ENCODE results near the gene CYP26B1.

The CYP26B1 gene

DNA sequence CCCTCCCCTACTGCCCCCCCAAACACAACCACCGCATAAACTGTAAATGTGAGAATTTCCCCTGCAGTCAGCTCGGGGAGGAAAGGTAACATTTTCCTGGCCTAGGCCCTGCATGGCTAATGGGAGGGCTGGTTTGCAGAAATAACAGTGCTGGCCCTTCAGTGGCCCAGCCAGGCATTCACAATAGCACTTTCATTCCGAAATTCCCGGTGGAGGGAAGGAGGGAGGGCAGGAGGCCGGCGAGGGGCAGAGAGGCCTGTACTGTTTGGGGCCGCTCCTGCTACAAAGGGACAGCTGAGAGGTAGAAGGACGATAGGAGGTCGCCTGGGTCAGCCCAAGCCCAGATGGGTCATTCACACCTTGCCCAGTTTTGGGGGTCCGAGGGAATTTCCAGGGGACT is 11.3 kb downstream of the CYP26B1 start:
- TF ChIP-seq, protein P1, sequence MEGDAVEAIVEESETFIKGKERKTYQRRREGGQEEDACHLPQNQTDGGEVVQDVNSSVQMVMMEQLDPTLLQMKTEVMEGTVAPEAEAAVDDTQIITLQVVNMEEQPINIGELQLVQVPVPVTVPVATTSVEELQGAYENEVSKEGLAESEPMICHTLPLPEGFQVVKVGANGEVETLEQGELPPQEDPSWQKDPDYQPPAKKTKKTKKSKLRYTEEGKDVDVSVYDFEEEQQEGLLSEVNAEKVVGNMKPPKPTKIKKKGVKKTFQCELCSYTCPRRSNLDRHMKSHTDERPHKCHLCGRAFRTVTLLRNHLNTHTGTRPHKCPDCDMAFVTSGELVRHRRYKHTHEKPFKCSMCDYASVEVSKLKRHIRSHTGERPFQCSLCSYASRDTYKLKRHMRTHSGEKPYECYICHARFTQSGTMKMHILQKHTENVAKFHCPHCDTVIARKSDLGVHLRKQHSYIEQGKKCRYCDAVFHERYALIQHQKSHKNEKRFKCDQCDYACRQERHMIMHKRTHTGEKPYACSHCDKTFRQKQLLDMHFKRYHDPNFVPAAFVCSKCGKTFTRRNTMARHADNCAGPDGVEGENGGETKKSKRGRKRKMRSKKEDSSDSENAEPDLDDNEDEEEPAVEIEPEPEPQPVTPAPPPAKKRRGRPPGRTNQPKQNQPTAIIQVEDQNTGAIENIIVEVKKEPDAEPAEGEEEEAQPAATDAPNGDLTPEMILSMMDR (IDR thresholded peaks at IDR 0.05; ENCODE audit: borderline replicate concordance, control extremely low read depth, extremely low read depth, insufficient read depth, missing control alignments) = no peak
- in situ Hi-C loops (cut with MboI; ENCODE audit: low sequenced_read_pairs, unreplicated experiment) = loop anchor here (25.0 kb wide), 1 partner anchor 599 kb away; no protein-coding TSS in a partner anchor
- DNase-seq (ENCODE audit: low spot score) = no peak

DNA sequence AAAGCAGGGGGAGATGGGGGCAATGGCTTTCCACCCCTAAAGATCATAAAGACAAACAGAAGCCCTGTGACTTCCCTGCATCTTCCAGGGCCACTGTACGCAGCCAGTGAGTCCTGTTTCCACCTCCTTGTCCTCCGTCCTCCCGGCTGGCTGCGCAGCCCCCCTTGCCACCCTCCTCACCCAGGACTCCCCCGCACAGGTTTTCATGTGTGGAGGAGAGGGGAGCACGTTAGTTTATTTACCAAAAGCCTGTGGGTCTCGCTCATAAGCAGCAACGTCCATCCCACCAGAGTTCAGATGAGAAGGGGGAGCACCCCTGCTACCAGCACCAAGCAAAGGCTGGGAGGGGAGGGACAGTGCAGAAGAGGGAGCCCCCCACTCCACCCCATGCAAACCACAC is 11.7 kb downstream of the CYP26B1 start:
- DNase-seq (ENCODE audit: low spot score) = no peak
- in situ Hi-C loops (cut with MboI; ENCODE audit: low sequenced_read_pairs, unreplicated experiment) = loop anchor here (25.0 kb wide), 1 partner anchor 599 kb away; no protein-coding TSS in a partner anchor
- TF ChIP-seq, protein P1 (IDR thresholded peaks at IDR 0.05; ENCODE audit: borderline replicate concordance, control extremely low read depth, extremely low read depth, insufficient read depth, missing control alignments) = no peak

DNA sequence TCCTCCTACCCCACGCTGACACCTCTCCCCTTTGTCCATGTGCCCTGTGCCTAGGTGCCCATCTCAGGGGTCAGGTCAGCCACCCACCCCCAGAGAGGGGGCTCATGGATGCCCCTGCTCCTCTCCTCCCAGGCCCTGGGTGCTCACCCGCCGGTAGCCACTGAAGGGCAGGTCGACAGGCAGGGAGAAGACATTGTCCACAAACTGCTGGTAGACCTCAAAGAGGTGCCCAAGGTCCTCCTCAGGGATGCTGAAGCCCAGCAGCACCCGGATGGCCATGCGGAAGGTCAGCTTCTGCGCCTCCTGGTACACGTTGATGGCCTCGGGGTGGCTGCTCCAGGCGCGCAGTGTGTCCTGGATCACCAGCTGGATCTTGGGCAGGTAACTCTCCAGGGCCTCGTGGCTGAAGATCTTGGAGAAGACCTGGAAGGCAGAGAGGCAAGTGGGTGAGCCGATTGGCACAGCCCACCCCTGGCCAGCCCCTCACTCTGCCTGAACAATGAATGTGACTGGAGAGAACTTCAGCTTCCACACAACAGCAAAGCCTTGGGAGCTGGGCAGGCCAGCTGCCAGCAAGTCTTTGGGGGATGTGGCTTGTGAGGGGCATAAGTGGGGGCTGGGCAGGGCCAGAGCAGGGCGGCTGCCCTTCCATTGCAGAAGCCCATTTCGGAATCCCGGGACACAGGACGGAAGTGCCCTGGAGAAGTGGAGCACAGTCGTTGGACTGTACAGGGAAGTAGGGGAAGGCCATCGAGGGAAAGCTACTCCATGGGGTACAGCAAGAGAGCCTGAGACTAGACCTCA is 12.5 kb downstream of the CYP26B1 start:
- in situ Hi-C loops (cut with MboI; ENCODE audit: low sequenced_read_pairs, unreplicated experiment) = loop anchor here (25.0 kb wide), 1 partner anchor 598 kb away; no protein-coding TSS in a partner anchor
- DNase-seq (ENCODE audit: low spot score) = no peak

DNA sequence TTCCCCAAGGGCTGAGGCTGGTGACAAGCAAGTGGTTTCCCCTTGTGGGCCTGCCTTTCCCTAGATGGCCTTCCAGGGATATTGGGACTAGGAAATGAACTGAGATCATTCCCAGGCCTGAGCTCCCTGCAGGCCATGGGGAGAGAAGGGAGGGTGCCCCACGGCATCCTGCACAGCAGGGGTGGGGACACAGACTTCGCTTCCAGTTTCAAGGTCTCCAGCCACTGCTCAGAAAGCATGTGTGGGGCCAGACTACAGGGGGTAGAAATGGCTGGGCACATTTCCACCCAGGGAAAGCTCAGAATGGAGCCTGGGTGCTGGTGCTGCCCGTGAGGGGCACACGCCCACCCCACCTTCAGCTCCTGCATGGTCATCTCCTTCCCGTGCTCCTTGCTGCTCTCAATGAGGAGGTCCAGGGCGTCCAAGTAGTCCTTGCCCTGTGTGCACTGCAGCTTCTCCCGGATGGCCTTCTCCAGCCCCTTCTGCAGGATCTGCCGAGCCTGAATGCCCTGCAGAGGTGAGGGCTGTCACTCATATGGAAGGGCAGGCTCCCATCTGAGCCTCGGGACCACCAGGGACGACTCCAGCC is 13.2 kb downstream of the CYP26B1 start:
- no peak for DNase-seq (ENCODE audit: low spot score)
- TF ChIP-seq, protein P1 (IDR thresholded peaks at IDR 0.05; ENCODE audit: borderline replicate concordance, control extremely low read depth, extremely low read depth, insufficient read depth, missing control alignments) = no peak
- in situ Hi-C loops (cut with MboI; ENCODE audit: low sequenced_read_pairs, unreplicated experiment) = loop anchor here (25.0 kb wide), 1 partner anchor 597 kb away; no protein-coding TSS in a partner anchor

More for the DNA sequence above, 12.5 kb downstream of the CYP26B1 start:
- TF ChIP-seq, protein P1 (IDR thresholded peaks at IDR 0.05; ENCODE audit: borderline replicate concordance, control extremely low read depth, extremely low read depth, insufficient read depth, missing control alignments) = no peak

DNA sequence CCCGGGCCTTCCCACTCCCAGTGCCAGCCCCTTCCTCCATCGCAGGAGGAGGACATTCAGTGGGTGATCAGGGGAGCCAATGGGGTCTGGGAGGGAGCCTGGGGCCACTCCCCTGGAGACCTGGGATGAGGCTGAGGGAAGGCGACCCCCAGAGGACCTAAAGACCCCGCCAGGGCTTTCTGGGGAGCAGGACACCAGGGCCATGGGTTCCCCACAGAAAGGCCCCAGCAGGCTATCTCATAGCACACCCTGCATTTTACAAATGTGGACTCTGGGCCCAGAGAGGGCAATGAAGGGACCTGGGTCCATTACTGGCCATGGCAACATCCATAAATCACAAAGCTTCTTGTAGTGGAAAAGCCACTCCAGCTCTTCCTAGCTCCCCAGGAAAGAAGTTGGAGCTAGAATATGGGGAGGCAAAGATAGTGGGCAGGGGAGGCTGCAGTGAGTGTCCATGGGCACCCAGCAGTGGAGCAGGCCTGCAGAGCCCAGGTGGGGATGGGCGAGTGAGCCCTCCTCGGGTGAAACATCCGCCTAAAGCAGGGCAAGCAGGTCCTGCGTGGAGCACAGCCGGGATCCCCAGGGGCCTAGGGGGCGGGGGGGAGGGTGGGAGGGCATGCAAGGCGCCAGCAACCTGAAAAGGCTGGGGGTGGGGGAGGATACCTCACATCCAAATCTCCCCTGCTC is 13.8 kb downstream of the CYP26B1 start:
- TF ChIP-seq, protein P1 (IDR thresholded peaks at IDR 0.05; ENCODE audit: borderline replicate concordance, control extremely low read depth, extremely low read depth, insufficient read depth, missing control alignments) = no peak
- in situ Hi-C loops (cut with MboI; ENCODE audit: low sequenced_read_pairs, unreplicated experiment) = loop anchor here (25.0 kb wide), 1 partner anchor 597 kb away; no protein-coding TSS in a partner anchor
- DNase-seq (ENCODE audit: low spot score) = no peak
